Endothelial cell of umbilical vein (primary cell): ENCODE measurements around the gene SMAD1. TPM values are rescaled to one million over a fixed set of nuclear protein-coding genes. Genes with fewer than 3 reads are reported as not detected.

Source experiments
- BruUV-seq: library from RNA; stranded (reverse); fragments of 400-500 nt; replicated peaks from 2 replicates; lab custom pipeline; 2021; lab: Mats Ljungman, UMichigan
- CTCF ChIA-PET: fragments of 300-600, 350-600 bp; sonication (Branson Sonifier 250); formaldehyde crosslinking; loops from one replicate; lab custom pipeline; 2021; ENCODE audit warnings: antibody characterized with exemption, inconsistent platforms; lab: Charles Lee
- POLR2A ChIA-PET: fragments of 300-600, 350-600 bp; sonication (Branson Sonifier 250); formaldehyde crosslinking; loops from one replicate; lab custom pipeline; 2021; ENCODE audit warnings: antibody characterized with exemption, inconsistent platforms; lab: Charles Lee
- DNase-seq: peaks from one replicate; pipeline ENCODE4 v3.0.0-alpha.2; 2011; ENCODE audit warnings: low read depth, low spot score
- FAIRE-seq: peaks from 2 replicates; lab custom pipeline; 2011; peaks lifted over from hg19 to GRCh38; lab: Jason Lieb, UNC
- H2AFZ ChIP-seq: 2 replicates; pipeline ENCODE4 v1.6.0; 2012; ENCODE audit warnings: low read depth, low read length, control low read depth, inconsistent platforms
- H3K27ac ChIP-seq: 2 replicates; pipeline ENCODE4 v1.5.1; 2011; ENCODE audit warnings: low read depth, mild to moderate bottlenecking, control low read depth, low read length, moderate library complexity; ENCODE audit not compliant: insufficient read depth
- H3K27me3 ChIP-seq, 2 experiments: 2 replicates each; pipeline versions ENCODE4 v1.6.0 to v1.6.1; 2011; ENCODE audit warnings: low read length in 2 of 2, mixed read lengths in 1 of 2; ENCODE audit not compliant: control insufficient read depth in 2 of 2, insufficient read depth in 2 of 2
- H3K36me3 ChIP-seq, 2 experiments: 2 replicates in 1 of 2; 3 replicates in 1 of 2; pipeline ENCODE4 v1.5.1; 2011; ENCODE audit warnings: low read length in 2 of 2, mild to moderate bottlenecking in 1 of 2, moderate library complexity in 1 of 2; ENCODE audit not compliant: control insufficient read depth in 2 of 2, insufficient read depth in 2 of 2; ENCODE audit errors: extremely low read depth in 1 of 2
- H3K4me1 ChIP-seq: 3 replicates; pipeline ENCODE4 v1.5.1; 2011; ENCODE audit warnings: mild to moderate bottlenecking, low read length; ENCODE audit not compliant: control insufficient read depth, insufficient read depth; ENCODE audit errors: extremely low read depth
- H3K4me2 ChIP-seq: 2 replicates; pipeline ENCODE4 v1.6.1; 2011; ENCODE audit warnings: low read length, control low read depth, mixed read lengths; ENCODE audit not compliant: insufficient read depth
- H3K4me3 ChIP-seq, 3 experiments: fragments of 200-600 bp in 1 of 3; sonication (generic), shearing (Covaris generic) in 1 of 3; replicated peaks in 1 of 3; 2 replicates each; pipeline ENCODE4 v1.5.1; 2011 to 2016; ENCODE audit warnings: control low read depth in 3 of 3, low read length in 3 of 3, mild to moderate bottlenecking in 2 of 3, inconsistent platforms in 1 of 3, low read depth in 1 of 3, moderate library complexity in 1 of 3; ENCODE audit not compliant: insufficient read depth in 1 of 3
- H3K79me2 ChIP-seq: 2 replicates; pipeline ENCODE4 v1.6.0; 2012; ENCODE audit warnings: low read length, inconsistent platforms; ENCODE audit not compliant: control insufficient read depth, insufficient read depth
- H3K9ac ChIP-seq: replicated peaks from 2 replicates; pipeline ENCODE3; 2011; ENCODE audit warnings: low read length, control low read depth; ENCODE audit not compliant: insufficient read depth; ENCODE audit errors: extremely low read depth
- H3K9me1 ChIP-seq: replicated peaks from 3 replicates; pipeline ENCODE4 v1.6.0; 2011; ENCODE audit warnings: mild to moderate bottlenecking, low read length; ENCODE audit not compliant: control insufficient read depth, insufficient read depth; ENCODE audit errors: extremely low read depth
- H3K9me3 ChIP-seq: replicated peaks from 2 replicates; pipeline ENCODE4 v1.5.1; 2012; ENCODE audit warnings: low read length, inconsistent platforms; ENCODE audit not compliant: control insufficient read depth, insufficient read depth
- H4K20me1 ChIP-seq: replicated peaks from 2 replicates; pipeline ENCODE3; 2011; ENCODE audit warnings: mild to moderate bottlenecking, low read length; ENCODE audit not compliant: control insufficient read depth, insufficient read depth; ENCODE audit errors: extremely low read depth
- CTCF ChIP-seq, 2 donors: IDR thresholded peaks; 1 replicate in 1 of 2; 2 replicates in 1 of 2; pipeline ENCODE4 v1.5.1; 2011; ENCODE audit warnings: low read length in 2 of 2, mild to moderate bottlenecking in 2 of 2, moderate library complexity in 2 of 2, control low read depth in 1 of 2, inconsistent platforms in 1 of 2, low read depth in 1 of 2; ENCODE audit not compliant: insufficient read depth in 1 of 2; ENCODE audit errors: extremely low read depth in 1 of 2
- EZH2 ChIP-seq: IDR thresholded peaks from 2 replicates; pipeline ENCODE4 v1.6.1; 2012; ENCODE audit warnings: borderline replicate concordance, low read depth, mild to moderate bottlenecking, moderate library complexity, low read length, inconsistent platforms; ENCODE audit not compliant: severe bottlenecking
- FOS ChIP-seq: IDR thresholded peaks from 2 replicates; pipeline ENCODE4 v1.6.1; 2011; ENCODE audit warnings: mild to moderate bottlenecking, low read length, moderate library complexity, borderline replicate concordance; ENCODE audit not compliant: insufficient read depth
- GATA2 ChIP-seq: IDR thresholded peaks from 2 replicates; pipeline ENCODE4 v1.7.0; 2011; ENCODE audit warnings: low read depth, mild to moderate bottlenecking, moderate library complexity, mixed read lengths, low read length; ENCODE audit not compliant: insufficient read length, insufficient read depth
- JUN ChIP-seq: IDR thresholded peaks from 2 replicates; pipeline ENCODE4 v1.6.1; 2011; ENCODE audit warnings: borderline replicate concordance, low read depth; ENCODE audit not compliant: insufficient read length, insufficient read depth
- MYC ChIP-seq: IDR thresholded peaks from one replicate; pipeline ENCODE4 v1.6.1; 2011; ENCODE audit warnings: mild to moderate bottlenecking, low read depth, low read length
- POLR2A ChIP-seq: IDR thresholded peaks from 2 replicates; pipeline ENCODE4 v1.6.1; 2012; ENCODE audit warnings: low read depth, mild to moderate bottlenecking, control low read depth, low read length
- POLR2AphosphoS5 ChIP-seq: IDR thresholded peaks from 2 replicates; pipeline ENCODE4 v1.6.1; 2012; ENCODE audit warnings: low read depth, mild to moderate bottlenecking, control low read depth, low read length, moderate library complexity; ENCODE audit not compliant: insufficient read depth
- dilution Hi-C: fragments of 300-500 bp; cut with MboI; formaldehyde crosslinking; loops from one replicate; pipeline ENCODE4 v1.15.0; 2019; ENCODE audit warnings: low sequenced_read_pairs; ENCODE audit not compliant: extremely low pct_ligation_motif_present
- intact Hi-C: fragments of 100-400 bp; cut with micrococcal nuclease; formaldehyde crosslinking; loops from one replicate; pipeline ENCODE4 v1.10.0; 2022
- polyA plus RNA-seq, 4 experiments: library from polyadenylated mRNA; depleted of rRNA in 3 of 4; stranded (reverse) in 3 of 4; unstranded in 1 of 4; fragments of >200 nt; gene quantifications; 2 replicates each; pipeline versions ENCODE4 v1.2.1 to v1.2.3, GENCODE V29; 2011 to 2012; ENCODE audit warnings: missing spikeins in 1 of 4
- total RNA-seq: library from RNA; stranded (reverse); gene quantifications from 2 replicates; pipeline ENCODE4 v1.2.3, GENCODE V29; 2021
- TF ChIP-seq, protein P1 (sequence below): IDR thresholded peaks from 2 replicates; pipeline ENCODE4 v1.6.1; 2011; ENCODE audit not compliant: insufficient read depth, insufficient read length

SMAD1 gene
- total and polyA plus RNA-seq, 2 donors (not counting 3 experiments of a cell fraction or from before 2014, with no cell fraction given): 101 to 116 TPM

DNA sequence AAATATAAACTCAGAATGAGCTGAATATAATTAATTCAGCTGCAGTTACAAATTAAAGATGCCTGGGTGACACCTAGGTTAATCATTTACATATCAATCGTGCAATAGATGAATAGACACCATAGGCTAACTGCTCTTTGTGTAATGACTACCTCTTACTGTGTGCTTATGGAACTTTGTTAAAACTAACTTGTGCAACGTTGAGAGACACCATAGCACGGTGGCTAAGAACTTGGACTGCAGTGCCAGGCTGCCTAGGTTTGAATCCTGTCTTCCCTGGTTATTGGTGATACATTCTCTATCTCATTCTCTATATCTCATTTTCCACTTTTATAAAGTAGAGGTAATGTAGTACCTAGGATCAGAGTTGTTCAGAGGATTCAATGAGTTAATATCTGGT is 46.9 kb downstream of the SMAD1 start:
- ChIA-PET POLR2A (no interaction called here), CTCF (interaction anchor here (2.2 kb wide), 1 partner anchor 10 kb away, joined by 6 read pairs; no protein-coding TSS in a partner anchor)
- dilution Hi-C loops (no loop called here), intact Hi-C loops (no loop called here)
- Histone ChIP-seq H3K9me1 (no peaks in the 10 kb centered on the region), H2AFZ (no peak overlapping the region), H3K27ac (no peak overlapping the region), H3K79me2 (peaks cover 69% of the 10 kb centered on the region), H3K4me1 (peaks cover 16% of the 10 kb centered on the region), H3K27me3 (no peaks in the 10 kb centered on the region), H4K20me1 (no peaks in the 10 kb centered on the region), H3K4me2 (no peak overlapping the region), H3K9me3 (no peaks in the 10 kb centered on the region), H3K9ac (no peak overlapping the region), H3K4me3 (no peak overlapping the region), H3K36me3 (peaks cover 0 to 2% of the 10 kb centered on the region in 2 experiments)
- FAIRE-seq (no peak), DNase-seq (no peak)
- BruUV-seq: no TSS peak
- TF ChIP-seq, protein P1, sequence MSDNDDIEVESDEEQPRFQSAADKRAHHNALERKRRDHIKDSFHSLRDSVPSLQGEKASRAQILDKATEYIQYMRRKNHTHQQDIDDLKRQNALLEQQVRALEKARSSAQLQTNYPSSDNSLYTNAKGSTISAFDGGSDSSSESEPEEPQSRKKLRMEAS: no peak
- TF ChIP-seq POLR2AphosphoS5 (no peak), POLR2A (no peak), GATA2 (no peak), FOS (no peak), MYC (no peak), EZH2 (no peak), CTCF (IDR thresholded peaks at IDR 0.05; ENCODE audit: extremely low read depth in 1 of 2, insufficient read depth in 1 of 2, low read depth in 1 of 2, low read length in 2 of 2) (no peak), JUN (no peak)
